GDM1 (cell line): ENCODE data around the gene PNLIP.

Experiments used
- DNase-seq: peaks from one replicate; lab custom pipeline; 2025; lab: John Stamatoyannopoulos, UW

The PNLIP gene

GRCh38 chr10:116614796-116615195, 69.1 kb downstream of the PNLIP start:
- no peak for DNase-seq

- no peak for DNase-seq
These were observed 69.6 kb downstream of the PNLIP start for GRCh38 chr10:116615199-116615776.
